NB4 (cell line): ENCODE measurements around the gene HIPK1.

Source experiments
- CTCF ChIP-seq: IDR thresholded peaks from one replicate; pipeline ENCODE4 v1.5.1; 2012; ENCODE audit warnings: low read depth, low read length
- POLR2A ChIP-seq: IDR thresholded peaks from 2 replicates; pipeline ENCODE4 v1.6.1; 2011; ENCODE audit warnings: mild to moderate bottlenecking; ENCODE audit not compliant: insufficient read length; ENCODE audit errors: extremely low read depth

- TF ChIP-seq CTCF: no peak
- no peak for TF ChIP-seq POLR2A
Measured at GRCh38 chr1:113913312-113913668, 15.8 kb upstream of the HIPK1 start.
